Activated naive CD8-positive, alpha-beta T cell treated with anti-CD3 and anti-CD28 coated beads for 36 hours (primary cell): Measurements from ENCODE around the gene KCNIP1. TPM values are rescaled to one million over a fixed set of nuclear protein-coding genes. Genes with fewer than 3 reads are reported as not detected.

Experiments used
- DNase-seq: peaks from one replicate; pipeline ENCODE4 v3.0.0; 2021
- H3K27ac Mint-ChIP-seq: one replicate; pipeline ENCODE4 v1.8.0; 2022; ENCODE audit warnings: mild to moderate bottlenecking, moderate library complexity, mixed read lengths
- H3K27me3 Mint-ChIP-seq: one replicate; pipeline ENCODE4 v1.8.0; 2022; ENCODE audit warnings: mild to moderate bottlenecking, mixed read lengths
- H3K36me3 Mint-ChIP-seq: one replicate; pipeline ENCODE4 v1.8.0; 2021; ENCODE audit warnings: mild to moderate bottlenecking, mixed read lengths
- H3K4me1 Mint-ChIP-seq: one replicate; pipeline ENCODE4 v1.8.0; 2021; ENCODE audit warnings: mixed read lengths
- H3K4me3 Mint-ChIP-seq: one replicate; pipeline ENCODE4 v1.8.0; 2022; ENCODE audit warnings: mild to moderate bottlenecking, moderate library complexity, mixed read lengths
- H3K9me3 Mint-ChIP-seq: one replicate; pipeline ENCODE4 v1.8.0; 2022; ENCODE audit warnings: mixed read lengths
- total RNA-seq, 2 experiments: library from RNA; stranded (reverse); gene quantifications; one replicate each; pipeline ENCODE4 v1.2.3, GENCODE V29; 2021

The KCNIP1 gene
- total RNA-seq, 2 experiments from 2014 or later: not detected

GRCh38 chr5:170551076-170551475 lies 47.3 kb downstream of the KCNIP1 start:
- H3K4me3 Mint-ChIP-seq: no peak overlapping the region
- no peaks in the 10 kb centered on the region for H3K36me3 Mint-ChIP-seq
- H3K9me3 Mint-ChIP-seq: no peaks in the 10 kb centered on the region
- no peak for DNase-seq
- no peak overlapping the region for H3K27ac Mint-ChIP-seq
- peaks cover 18% of the 10 kb centered on the region for H3K27me3 Mint-ChIP-seq
- H3K4me1 Mint-ChIP-seq: no peaks in the 10 kb centered on the region

- no peak overlapping the region for H3K27ac Mint-ChIP-seq
- H3K9me3 Mint-ChIP-seq: no peaks in the 10 kb centered on the region
- H3K27me3 Mint-ChIP-seq: peaks cover 14% of the 10 kb centered on the region
- H3K36me3 Mint-ChIP-seq: no peaks in the 10 kb centered on the region
- H3K4me3 Mint-ChIP-seq: no peak overlapping the region
- no peak for DNase-seq
- no peaks in the 10 kb centered on the region for H3K4me1 Mint-ChIP-seq
Measured at GRCh38 chr5:170551622-170552021, 47.8 kb downstream of the KCNIP1 start.

- Mint-ChIP-seq H3K27me3 (peaks cover 8% of the 10 kb centered on the region), H3K4me1 (no peaks in the 10 kb centered on the region), H3K36me3 (no peaks in the 10 kb centered on the region), H3K27ac (no peak overlapping the region), H3K9me3 (no peaks in the 10 kb centered on the region), H3K4me3 (no peak overlapping the region)
- DNase-seq: no peak
Measured at GRCh38 chr5:170552621-170553115, 48.8 kb downstream of the KCNIP1 start.

GRCh38 chr5:170553218-170553617 lies 49.4 kb downstream of the KCNIP1 start:
- Mint-ChIP-seq H3K27me3 (peaks cover 8% of the 10 kb centered on the region), H3K36me3 (no peaks in the 10 kb centered on the region), H3K9me3 (no peaks in the 10 kb centered on the region), H3K4me3 (no peak overlapping the region), H3K4me1 (no peaks in the 10 kb centered on the region), H3K27ac (no peak overlapping the region)
- DNase-seq: no peak

- Mint-ChIP-seq H3K4me1 (no peaks in the 10 kb centered on the region), H3K4me3 (no peak overlapping the region), H3K9me3 (no peaks in the 10 kb centered on the region), H3K36me3 (no peaks in the 10 kb centered on the region), H3K27ac (no peak overlapping the region), H3K27me3 (peaks cover 18% of the 10 kb centered on the region)
- no peak for DNase-seq
Measured at GRCh38 chr5:170554521-170555267, 50.9 kb downstream of the KCNIP1 start.

GRCh38 chr5:170557314-170557713 lies 53.5 kb downstream of the KCNIP1 start:
- Mint-ChIP-seq H3K4me1 (peaks cover 6% of the 10 kb centered on the region), H3K27me3 (peaks cover 35% of the 10 kb centered on the region)

GRCh38 chr5:170559296-170559695 lies 55.5 kb downstream of the KCNIP1 start:
- Mint-ChIP-seq H3K4me1 (peaks cover 6% of the 10 kb centered on the region), H3K36me3 (no peaks in the 10 kb centered on the region), H3K4me3 (no peak overlapping the region), H3K27ac (no peak overlapping the region), H3K27me3 (peaks cover 41% of the 10 kb centered on the region), H3K9me3 (no peaks in the 10 kb centered on the region)
- no peak for DNase-seq

More at GRCh38 chr5:170557314-170557713, 53.5 kb downstream of the KCNIP1 start:
- Mint-ChIP-seq H3K4me3 (no peak overlapping the region), H3K36me3 (no peaks in the 10 kb centered on the region), H3K27ac (no peak overlapping the region), H3K9me3 (no peaks in the 10 kb centered on the region)
- no peak for DNase-seq

GRCh38 chr5:170560938-170561337 lies 57.1 kb downstream of the KCNIP1 start:
- H3K4me1 Mint-ChIP-seq: peaks cover 6% of the 10 kb centered on the region
- no peaks in the 10 kb centered on the region for H3K9me3 Mint-ChIP-seq
- no peak overlapping the region for H3K27ac Mint-ChIP-seq
- H3K27me3 Mint-ChIP-seq: peaks cover 44% of the 10 kb centered on the region
- H3K4me3 Mint-ChIP-seq: no peak overlapping the region
- DNase-seq: no peak
- H3K36me3 Mint-ChIP-seq: no peaks in the 10 kb centered on the region

GRCh38 chr5:170562166-170562874 lies 58.5 kb downstream of the KCNIP1 start:
- Mint-ChIP-seq H3K4me3 (no peak overlapping the region), H3K4me1 (peaks cover 6% of the 10 kb centered on the region), H3K27me3 (peaks cover 56% of the 10 kb centered on the region), H3K9me3 (no peaks in the 10 kb centered on the region), H3K27ac (no peak overlapping the region), H3K36me3 (no peaks in the 10 kb centered on the region)
- DNase-seq: no peak

- no peak for DNase-seq
- Mint-ChIP-seq H3K9me3 (no peaks in the 10 kb centered on the region), H3K4me1 (peaks cover 6% of the 10 kb centered on the region), H3K27ac (no peak overlapping the region), H3K36me3 (no peaks in the 10 kb centered on the region), H3K27me3 (peaks cover 59% of the 10 kb centered on the region), H3K4me3 (no peak overlapping the region)
Measured at GRCh38 chr5:170562875-170563228, 59.0 kb downstream of the KCNIP1 start.

- Mint-ChIP-seq H3K27ac (no peak overlapping the region), H3K4me3 (no peak overlapping the region), H3K36me3 (no peaks in the 10 kb centered on the region), H3K4me1 (peaks cover 6% of the 10 kb centered on the region), H3K9me3 (no peaks in the 10 kb centered on the region), H3K27me3 (peaks cover 59% of the 10 kb centered on the region)
- no peak for DNase-seq
Measured at GRCh38 chr5:170563824-170564567, 60.2 kb downstream of the KCNIP1 start.

- Mint-ChIP-seq H3K36me3 (no peaks in the 10 kb centered on the region), H3K9me3 (no peaks in the 10 kb centered on the region), H3K4me3 (no peak overlapping the region), H3K4me1 (peaks cover 6% of the 10 kb centered on the region), H3K27ac (no peak overlapping the region), H3K27me3 (peaks cover 63% of the 10 kb centered on the region)
- DNase-seq: no peak
Measured at GRCh38 chr5:170565072-170565471, 61.3 kb downstream of the KCNIP1 start.

GRCh38 chr5:170569101-170569500 lies 65.3 kb downstream of the KCNIP1 start:
- peaks cover 23% of the 10 kb centered on the region for H3K4me1 Mint-ChIP-seq
- no peaks in the 10 kb centered on the region for H3K36me3 Mint-ChIP-seq
- no peaks in the 10 kb centered on the region for H3K9me3 Mint-ChIP-seq
- H3K4me3 Mint-ChIP-seq: no peak overlapping the region
- H3K27ac Mint-ChIP-seq: no peak overlapping the region
- peaks cover 72% of the 10 kb centered on the region for H3K27me3 Mint-ChIP-seq
- DNase-seq: no peak

- Mint-ChIP-seq H3K27me3 (peaks cover 80% of the 10 kb centered on the region), H3K36me3 (no peaks in the 10 kb centered on the region), H3K4me3 (no peak overlapping the region), H3K9me3 (no peaks in the 10 kb centered on the region), H3K27ac (no peak overlapping the region), H3K4me1 (peaks cover 23% of the 10 kb centered on the region)
- DNase-seq: no peak
Measured at GRCh38 chr5:170570476-170570875, 66.7 kb downstream of the KCNIP1 start.

- H3K4me1 Mint-ChIP-seq: peaks cover 23% of the 10 kb centered on the region
- peaks cover 4% of the 10 kb centered on the region for H3K9me3 Mint-ChIP-seq
- DNase-seq: no peak
- no peak overlapping the region for H3K4me3 Mint-ChIP-seq
- no peak overlapping the region for H3K27ac Mint-ChIP-seq
- peaks cover 80% of the 10 kb centered on the region for H3K27me3 Mint-ChIP-seq
- H3K36me3 Mint-ChIP-seq: no peaks in the 10 kb centered on the region
Measured at GRCh38 chr5:170571281-170571731, 67.5 kb downstream of the KCNIP1 start.
